Stimulated activated CD4-positive, alpha-beta T cell treated with anti-CD3 and anti-CD28 coated beads, Interleukin-15, amount 100 ng/mL, for 48 hours (primary cell): ENCODE measurements around the gene SLC38A11.

ENCODE experiments used
- DNase-seq, 2 donors: peaks; one replicate each; pipeline ENCODE4 v3.0.0-alpha.2; 2020; ENCODE audit warnings: low read depth in 2 of 2

The SLC38A11 gene

GRCh38 chr2:164915566-164915965 is 39.8 kb downstream of the SLC38A11 start:
- no peak for DNase-seq

GRCh38 chr2:164913640-164914350 is 41.5 kb downstream of the SLC38A11 start:
- no peak for DNase-seq

GRCh38 chr2:164913011-164913410 is 42.3 kb downstream of the SLC38A11 start:
- DNase-seq, result no peak

- no peak for DNase-seq
Measured at GRCh38 chr2:164911832-164912231, 43.5 kb downstream of the SLC38A11 start.

GRCh38 chr2:164910101-164910899 is 45.0 kb downstream of the SLC38A11 start:
- no peak for DNase-seq

DNA sequence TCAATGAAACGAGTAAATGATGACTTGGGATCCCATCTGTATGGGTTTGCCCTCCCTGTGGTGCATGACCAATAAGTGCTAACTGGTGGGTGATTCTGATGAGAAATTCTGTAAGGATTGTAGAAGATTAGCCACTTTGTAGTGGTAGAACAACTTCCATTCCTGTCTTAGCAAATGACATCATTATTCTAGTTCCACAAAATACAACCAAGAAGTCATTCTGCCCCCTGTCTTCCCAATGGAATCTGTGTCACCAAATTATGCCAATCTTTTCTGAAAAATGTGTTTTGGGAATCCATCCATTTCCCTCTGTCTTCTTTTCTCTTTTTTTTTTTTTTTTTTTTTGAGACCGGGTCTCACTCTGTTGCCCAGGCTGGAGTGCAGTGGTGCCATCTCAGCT is 48.4 kb downstream of the SLC38A11 start:
- DNase-seq, result no peak

DNA sequence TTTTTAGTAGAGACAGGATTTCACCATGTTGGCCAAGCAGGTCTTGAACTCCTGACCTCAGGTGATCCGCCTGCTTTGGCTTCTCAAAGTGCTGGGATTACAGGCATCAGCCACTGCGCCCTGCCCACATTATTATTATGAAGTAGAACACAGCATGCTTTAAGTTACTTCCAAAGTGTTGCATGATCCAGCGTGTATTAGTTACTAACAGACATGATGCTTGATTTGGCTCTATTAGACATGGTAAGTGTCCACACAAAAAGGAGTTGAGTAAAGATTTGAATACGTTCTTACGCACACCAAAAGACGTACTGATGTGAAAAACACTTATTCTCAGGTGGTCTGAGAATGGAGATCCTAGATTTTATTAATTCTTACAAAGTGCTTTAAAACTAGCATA is 50.0 kb downstream of the SLC38A11 start:
- DNase-seq, result no peak

GRCh38 chr2:164903951-164904350 is 51.4 kb downstream of the SLC38A11 start:
- DNase-seq, result no peak

- DNase-seq, result no peak
Measured at GRCh38 chr2:164903204-164903603, 52.1 kb downstream of the SLC38A11 start.

GRCh38 chr2:164899121-164899520 is 56.2 kb downstream of the SLC38A11 start:
- DNase-seq, result no peak

- no peak for DNase-seq
Measured at GRCh38 chr2:164898475-164898874, 56.9 kb downstream of the SLC38A11 start.

DNA sequence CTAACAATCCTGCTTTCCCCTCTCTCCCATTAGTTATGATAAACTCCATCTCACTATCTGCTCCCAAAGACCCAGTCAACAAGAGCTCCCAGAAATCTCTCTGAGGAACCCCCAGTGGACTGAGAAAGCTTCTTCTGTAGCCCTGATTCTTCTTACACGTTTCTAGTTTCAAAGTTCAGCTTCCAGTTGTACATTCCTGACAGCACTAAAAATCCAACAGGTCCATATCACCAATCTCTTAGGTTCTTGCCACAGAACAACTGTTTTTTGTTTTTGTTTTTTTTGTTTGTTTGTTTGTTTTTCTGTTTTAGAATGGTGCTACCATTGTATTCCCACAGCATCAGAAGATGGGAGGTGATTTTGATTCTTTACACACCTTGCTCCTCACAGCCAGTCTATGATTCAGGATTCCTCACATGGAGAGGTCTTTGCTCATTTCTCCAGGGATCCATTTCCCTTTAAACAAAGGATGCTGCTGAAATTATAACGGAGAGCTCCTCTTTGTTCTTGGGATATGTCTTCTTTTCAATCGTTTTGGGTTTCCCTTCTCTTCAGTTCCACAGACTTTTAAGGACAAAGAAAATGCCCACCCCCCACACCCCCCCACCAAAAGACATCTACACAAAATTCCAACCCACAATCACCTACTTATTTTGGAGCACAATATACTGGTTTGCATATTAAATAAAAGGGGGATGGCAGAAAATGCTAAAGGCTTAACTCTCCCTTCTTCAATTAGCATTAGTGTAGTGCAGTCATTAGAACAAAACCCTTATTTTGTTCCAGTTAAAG is 57.7 kb downstream of the SLC38A11 start:
- DNase-seq, result no peak

DNA sequence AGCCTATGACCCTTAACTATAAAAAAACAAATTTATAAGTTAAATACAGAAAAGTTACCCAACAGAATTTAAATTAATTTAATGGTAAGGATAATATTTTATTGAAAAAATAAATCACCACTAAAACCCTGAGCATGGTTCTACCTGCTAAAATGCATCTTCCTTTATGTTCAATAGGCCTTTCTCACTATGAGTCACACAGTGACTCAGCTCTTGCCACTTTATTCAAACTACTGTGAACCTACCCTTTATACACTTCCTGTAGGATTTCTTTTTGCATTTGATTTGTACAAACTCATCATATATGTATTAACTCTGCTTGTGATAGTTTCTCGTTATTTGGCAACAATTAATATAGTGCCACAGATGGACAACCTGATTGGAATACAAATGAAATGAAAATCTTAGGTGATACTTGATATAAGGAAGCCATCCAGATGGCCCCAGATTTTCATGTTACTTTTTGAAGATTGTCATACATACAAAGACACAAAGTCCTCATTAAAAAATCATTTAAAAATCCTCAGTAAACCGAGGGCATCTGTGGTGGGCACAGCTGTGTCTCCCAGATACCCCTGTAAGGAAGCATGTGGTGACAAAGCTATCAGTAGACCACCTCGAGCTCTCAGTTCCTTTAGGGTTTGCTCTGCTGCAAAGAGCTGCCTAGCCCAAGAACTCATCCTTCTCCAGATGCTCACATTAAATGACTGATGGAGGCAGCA is 58.5 kb downstream of the SLC38A11 start:
- no peak for DNase-seq

DNA sequence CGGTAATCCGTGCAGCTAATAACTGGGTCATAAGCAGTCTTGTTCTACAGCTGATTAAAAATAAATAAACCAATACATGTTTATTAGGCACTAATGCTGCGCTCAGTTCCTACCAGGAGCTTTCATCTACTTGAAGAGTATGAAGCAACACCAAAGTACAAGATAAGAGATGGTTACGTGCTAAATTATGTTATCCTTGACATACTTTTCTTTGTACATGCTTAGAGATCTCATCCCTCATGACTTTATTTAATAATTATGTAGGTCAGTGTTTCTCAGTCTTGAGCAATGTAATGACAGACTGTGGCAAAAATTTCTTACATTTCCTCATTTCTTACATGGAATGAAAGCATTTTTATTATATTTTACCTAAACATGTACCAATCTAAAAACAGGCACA is 59.1 kb downstream of the SLC38A11 start:
- no peak for DNase-seq

GRCh38 chr2:164891460-164891859 is 63.9 kb downstream of the SLC38A11 start:
- DNase-seq, result no peak

DNA sequence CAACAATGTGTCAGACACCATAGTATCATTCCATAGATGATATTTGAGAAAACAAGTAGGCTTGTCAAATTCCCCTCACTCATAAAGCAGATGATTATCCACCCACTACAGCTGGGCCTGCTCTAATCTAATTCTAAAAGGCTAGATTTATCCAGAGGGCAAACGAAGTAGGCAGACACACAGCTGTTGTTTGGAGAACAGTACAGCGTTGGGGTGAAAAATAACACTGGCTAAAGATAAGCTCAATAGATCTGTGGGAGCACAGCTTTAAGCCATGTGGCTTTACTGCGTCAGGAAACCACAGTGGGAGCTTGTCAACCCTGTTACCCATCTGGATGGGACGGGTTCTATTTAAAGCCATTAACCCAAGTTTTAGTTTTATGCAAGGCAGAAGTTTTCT is 64.8 kb downstream of the SLC38A11 start:
- no peak for DNase-seq

DNA sequence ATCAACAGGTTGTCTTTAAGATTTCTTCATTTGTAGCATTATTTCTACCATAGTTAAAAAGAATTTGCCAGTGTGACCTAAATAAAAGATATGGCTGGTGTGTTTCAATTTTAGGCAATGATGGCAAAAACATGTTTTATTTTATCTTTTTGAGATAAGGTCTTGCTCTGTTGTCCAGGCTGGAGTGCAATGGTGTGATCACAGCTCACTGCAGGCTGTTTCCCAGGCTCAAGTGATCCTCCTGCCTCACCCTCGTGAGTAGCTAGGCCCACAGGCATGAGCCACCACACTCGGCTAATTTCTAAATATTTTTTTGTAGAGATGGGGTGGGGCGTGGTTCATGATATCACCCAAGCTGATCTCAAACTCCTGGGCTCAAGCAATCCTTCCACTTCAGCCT is 66.7 kb downstream of the SLC38A11 start:
- no peak for DNase-seq

DNA sequence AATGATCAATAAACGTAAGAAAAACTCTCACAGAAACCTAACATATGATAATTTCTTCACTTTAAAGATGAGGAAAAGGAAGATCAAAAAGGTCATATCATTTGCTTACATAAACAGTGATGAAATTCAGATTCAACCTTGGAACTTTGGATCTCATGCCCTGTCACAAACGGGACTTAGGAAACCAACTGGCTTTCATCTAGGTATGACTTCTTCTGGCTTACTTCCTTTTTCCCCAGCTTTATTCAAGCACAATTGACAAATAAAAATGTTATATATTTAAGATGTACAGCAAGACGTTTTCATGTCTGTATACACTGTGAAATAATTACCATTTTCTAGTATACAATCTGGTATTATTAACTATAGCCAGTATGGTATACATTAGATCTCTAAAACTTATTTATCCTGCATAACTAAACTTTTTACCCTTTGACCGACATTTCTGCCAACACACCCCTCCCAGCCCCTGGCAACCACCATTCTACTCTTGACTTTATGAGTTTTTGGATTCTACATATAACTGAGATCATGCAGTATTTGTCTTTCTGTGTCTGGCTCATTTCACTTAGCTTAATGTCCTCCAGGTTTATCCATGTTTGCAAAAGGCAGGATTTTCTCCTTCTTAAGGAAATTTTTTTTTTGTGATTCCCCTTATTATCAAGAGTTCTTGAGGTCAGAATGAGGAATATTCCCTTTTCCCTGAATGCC is 67.7 kb downstream of the SLC38A11 start:
- DNase-seq, result no peak

- no peak for DNase-seq
Measured at GRCh38 chr2:164882276-164882675, 73.0 kb downstream of the SLC38A11 start.

- no peak for DNase-seq
Measured at GRCh38 chr2:164881524-164881923, 73.8 kb downstream of the SLC38A11 start.

GRCh38 chr2:164879901-164880535 is 75.3 kb downstream of the SLC38A11 start:
- no peak for DNase-seq
